Liver (tissue), 9 donors: ENCODE results near the gene RNF217. TPM values are rescaled to one million over a fixed set of nuclear protein-coding genes. Genes with fewer than 3 reads are reported as not detected.

Experiments
- DNase-seq: peaks from one replicate; pipeline ENCODE4 v3.0.0-alpha.2; 2017; ENCODE audit warnings: low spot score
- H3K27ac ChIP-seq, 2 donors: one replicate each; pipeline ENCODE4 v1.7.0; 2013; ENCODE audit warnings: inconsistent platforms in 2 of 2, low read length in 2 of 2, control low read depth in 1 of 2, low read depth in 1 of 2, mild to moderate bottlenecking in 1 of 2
- H3K27me3 ChIP-seq, 4 donors: one replicate each; pipeline versions ENCODE4 v1.6.1 to v1.7.0; 2013; ENCODE audit warnings: low read length in 3 of 4, inconsistent platforms in 1 of 4, mild to moderate bottlenecking in 1 of 4, moderate library complexity in 1 of 4; ENCODE audit not compliant: control insufficient read depth in 4 of 4, insufficient read depth in 4 of 4
- H3K36me3 ChIP-seq, 4 donors: one replicate each; pipeline versions ENCODE4 v1.6.1 to v1.7.0; 2013; ENCODE audit warnings: low read length in 3 of 4, mild to moderate bottlenecking in 3 of 4, low read depth in 1 of 4, moderate library complexity in 1 of 4; ENCODE audit not compliant: control insufficient read depth in 4 of 4, insufficient read depth in 3 of 4
- H3K4me1 ChIP-seq, 4 donors: one replicate each; pipeline versions ENCODE4 v1.6.1 to v1.7.0; 2013; ENCODE audit warnings: low read length in 3 of 4, mild to moderate bottlenecking in 3 of 4, moderate library complexity in 1 of 4; ENCODE audit not compliant: control insufficient read depth in 4 of 4, insufficient read depth in 4 of 4
- H3K4me3 ChIP-seq, 3 donors: one replicate each; pipeline versions ENCODE4 v1.6.1 to v1.7.0; 2013; ENCODE audit warnings: low read length in 3 of 3, control low read depth in 1 of 3, low read depth in 1 of 3, mild to moderate bottlenecking in 1 of 3
- H3K9ac ChIP-seq, 2 donors: one replicate each; pipeline ENCODE4 v1.7.0; 2013; ENCODE audit warnings: low read length in 2 of 2, mild to moderate bottlenecking in 2 of 2, moderate library complexity in 2 of 2, control low read depth in 1 of 2, low read depth in 1 of 2
- H3K9me3 ChIP-seq, 4 donors: one replicate each; pipeline versions ENCODE4 v1.6.1 to v1.7.0; 2013; ENCODE audit warnings: low read length in 3 of 4; ENCODE audit not compliant: control insufficient read depth in 4 of 4
- CTCF ChIP-seq: fragments of 150-350 bp; IDR thresholded peaks from 2 replicates; pipeline ENCODE4 v1.5.1; 2017; ENCODE audit warnings: improper control_type of control experiment, low read depth, low read length; ENCODE audit not compliant: missing input control
- EGR1 ChIP-seq, 2 donors: IDR thresholded peaks; 2 replicates each; pipeline ENCODE4 v1.6.1; 2016 to 2018; ENCODE audit warnings: antibody characterized with exemption in 2 of 2, low read depth in 2 of 2
- FOXA1 ChIP-seq: IDR thresholded peaks from 2 replicates; pipeline ENCODE4 v1.6.1; 2016; ENCODE audit warnings: antibody characterized with exemption
- FOXA2 ChIP-seq: IDR thresholded peaks from 2 replicates; pipeline ENCODE4 v1.6.1; 2016; ENCODE audit warnings: antibody characterized with exemption
- HNF4A ChIP-seq, 2 donors: conservative IDR thresholded peaks; 2 replicates each; pipeline ENCODE4 v1.6.1; 2016; ENCODE audit warnings: antibody characterized with exemption in 2 of 2, mild to moderate bottlenecking in 2 of 2
- JUND ChIP-seq, 2 donors: IDR thresholded peaks; 2 replicates each; pipeline ENCODE4 v1.6.1; 2016; ENCODE audit warnings: antibody characterized with exemption in 2 of 2
- REST ChIP-seq: IDR thresholded peaks from 2 replicates; pipeline ENCODE4 v1.6.1; 2016; ENCODE audit warnings: antibody characterized with exemption, mild to moderate bottlenecking
- TAF1 ChIP-seq: conservative IDR thresholded peaks from 2 replicates; pipeline ENCODE4 v1.6.1; 2016; ENCODE audit warnings: antibody characterized with exemption, mild to moderate bottlenecking
- WGBS: extraction: QIAGEN DNeasy Blood & Tissue Kit; methylation state at CpG from one replicate; pipeline ENCODE4 v1.1.7; 2013; 5-methylcytosine and 5-hydroxymethylcytosine counted together
- polyA plus RNA-seq, 2 donors: library from polyadenylated mRNA; stranded (reverse) in 1 of 2; unstranded in 1 of 2; fragments of 200-250 nt in 1 of 2; fragments of >200 nt in 1 of 2; fragmentation: Nextera tagmentation in 1 of 2; extraction: Ambion mirVana in 1 of 2; gene quantifications; one replicate each; pipeline versions ENCODE4 v1.2.1 to v1.2.3, GENCODE V29; 2013 to 2015
- total RNA-seq, 2 donors: library from RNA; depleted of rRNA; stranded (reverse); fragments of >200 nt; gene quantifications; one replicate each; pipeline ENCODE4 v1.2.3, GENCODE V29; 2014
- TF ChIP-seq, protein P1 (sequence below): IDR thresholded peaks from 2 replicates; pipeline ENCODE4 v1.6.1; 2016; ENCODE audit warnings: antibody characterized with exemption
- donor health status: healthy.
- donor health status: healthy.
- donor health status: healthy.
- donor health status: healthy.
- donor health status: healthy.

RNF217 gene
- total and polyA plus RNA-seq, 4 donors: 2.3 to 18.3 (median 4.1) TPM

GRCh38 chr6:124990988-124991387, 28.8 kb downstream of the RNF217 start (continued):
- TF ChIP-seq REST (no peak), TAF1 (no peak), HNF4A (conservative IDR thresholded peaks at IDR 0.05) (no peak)

GRCh38 chr6:124991764-124992295, 29.6 kb downstream of the RNF217 start:
- peaks cover 0 to 13% (median 2%) of the 10 kb centered on the region in 4 donors for H3K4me1 ChIP-seq
- TF ChIP-seq JUND (IDR thresholded peaks at IDR 0.05) (no peak), FOXA2 (no peak), HNF4A (conservative IDR thresholded peaks at IDR 0.05) (no peak)
- H3K27ac ChIP-seq: no peak overlapping the region
- no peak overlapping the region for H3K4me3 ChIP-seq
- H3K9me3 ChIP-seq: no peaks in the 10 kb centered on the region
- no peaks in the 10 kb centered on the region for H3K36me3 ChIP-seq
- no peak for DNase-seq
- H3K27me3 ChIP-seq: no peaks in the 10 kb centered on the region
- 99% methylated on average over 1 of the region's 1 CpG for WGBS
- no peak overlapping the region for H3K9ac ChIP-seq

- WGBS: 76% methylated on average over 6 of the region's 6 CpGs
- Histone ChIP-seq H3K27ac (no peak overlapping the region), H3K9ac (no peak overlapping the region), H3K27me3 (no peaks in the 10 kb centered on the region), H3K9me3 (no peaks in the 10 kb centered on the region), H3K36me3 (no peaks in the 10 kb centered on the region), H3K4me1 (peaks cover 0 to 10% (median 2%) of the 10 kb centered on the region in 4 donors), H3K4me3 (no peak overlapping the region)
- TF ChIP-seq HNF4A (conservative IDR thresholded peaks at IDR 0.05): peak in 1 of 2 donors; percentile 6
- no peak for TF ChIP-seq FOXA1
- DNase-seq: no peak
Measured at GRCh38 chr6:124993327-124993726, 31.1 kb downstream of the RNF217 start.

DNA sequence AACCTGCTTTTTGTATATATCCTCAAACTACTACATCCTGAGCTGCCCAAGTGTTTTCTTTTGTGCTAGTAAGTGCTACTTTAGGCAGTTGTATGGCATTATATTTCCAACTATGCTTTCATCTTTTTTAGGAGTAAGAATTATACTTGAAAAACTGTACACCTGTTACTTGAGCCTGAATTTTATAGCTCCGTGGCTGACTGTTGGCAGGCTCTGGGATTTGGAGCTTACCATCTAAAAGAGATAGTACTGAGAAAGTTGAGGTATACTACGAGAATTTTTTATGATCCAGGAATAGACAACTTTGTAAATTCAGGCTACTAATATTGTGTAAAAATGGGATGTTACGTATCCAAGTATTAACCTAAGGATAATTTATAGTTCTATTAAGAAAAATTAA, 32.4 kb downstream of the RNF217 start:
- no peak for DNase-seq
- Histone ChIP-seq H3K9ac (no peak overlapping the region), H3K9me3 (no peaks in the 10 kb centered on the region), H3K36me3 (no peaks in the 10 kb centered on the region), H3K27me3 (no peaks in the 10 kb centered on the region), H3K4me1 (peaks cover 0 to 14% (median 2%) of the 10 kb centered on the region in 4 donors), H3K4me3 (no peak overlapping the region), H3K27ac (no peak overlapping the region)
- TF ChIP-seq FOXA1: no peak
- TF ChIP-seq, protein P1, sequence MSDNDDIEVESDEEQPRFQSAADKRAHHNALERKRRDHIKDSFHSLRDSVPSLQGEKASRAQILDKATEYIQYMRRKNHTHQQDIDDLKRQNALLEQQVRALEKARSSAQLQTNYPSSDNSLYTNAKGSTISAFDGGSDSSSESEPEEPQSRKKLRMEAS: no peak
- TF ChIP-seq CTCF: no peak
- no peak for TF ChIP-seq EGR1 (IDR thresholded peaks at IDR 0.05; ENCODE audit: low read depth in 2 of 2)
- 76% methylated on average over 3 of the region's 3 CpGs for WGBS
